ENCODE results near the gene EXOC3L1.

DNA sequence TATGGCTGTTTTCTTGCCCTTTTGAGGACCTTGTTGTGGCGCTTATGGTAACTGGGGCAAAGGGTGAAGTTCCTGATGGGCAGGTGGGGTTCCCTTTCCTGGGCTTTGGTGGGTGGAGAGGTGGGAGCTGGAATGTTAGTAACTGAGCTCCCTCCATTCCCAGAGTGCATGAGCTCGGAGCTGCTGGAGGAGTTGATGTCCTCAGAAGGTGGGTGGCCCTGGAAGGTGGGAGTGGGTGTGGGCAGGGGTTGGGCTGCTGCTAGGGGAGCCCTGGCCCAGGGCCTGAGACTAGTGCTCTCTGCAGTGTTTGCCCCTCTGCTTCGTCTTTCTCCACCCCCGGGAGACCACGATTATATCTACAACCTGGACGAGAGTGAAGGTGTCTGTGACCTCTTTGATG is 7.8 kb upstream of the EXOC3L1 start:
- TF ChIP-seq TAF1 (IDR thresholded peaks at IDR 0.05; ENCODE audit: borderline replicate concordance, insufficient read depth, low read length) (no peak), SIN3A (IDR thresholded peaks at IDR 0.05; ENCODE audit: borderline replicate concordance, insufficient read depth, low read length) (no peak)
